Aorta (tissue), 5 donors: ENCODE results near the gene RARB. TPM values are rescaled to one million over a fixed set of nuclear protein-coding genes. Genes with fewer than 3 reads are reported as not detected.
A peak's percentile ranks its signal among the peaks of the same experiment; 100 is the strongest.

ENCODE experiments used
- ATAC-seq: fragments of 200-7000 bp; cut with Tn5 transposase; one replicate; pipeline ENCODE4 v1.9.1; 2022; ENCODE audit warnings: moderate library complexity; ENCODE audit not compliant: low FRiP score
- DNase-seq, 2 donors: peaks; one replicate each; pipeline ENCODE4 v3.0.0-alpha.2; 2020
- H3K27ac ChIP-seq, 2 donors: one replicate each; pipeline ENCODE4 v1.5.1; 2013; ENCODE audit warnings: low read length in 2 of 2, mild to moderate bottlenecking in 2 of 2, moderate library complexity in 2 of 2, control low read depth in 1 of 2, inconsistent platforms in 1 of 2, low read depth in 1 of 2
- H3K27me3 ChIP-seq, 2 donors: one replicate each; pipeline ENCODE4 v1.6.1; 2013; ENCODE audit warnings: control low read depth in 1 of 2, low read length in 1 of 2, mild to moderate bottlenecking in 1 of 2, moderate library complexity in 1 of 2; ENCODE audit not compliant: insufficient read depth in 2 of 2, control insufficient read depth in 1 of 2
- H3K36me3 ChIP-seq, 2 donors: one replicate each; pipeline ENCODE4 v1.6.1; 2013; ENCODE audit warnings: control low read depth in 1 of 2, low read length in 1 of 2, mild to moderate bottlenecking in 1 of 2; ENCODE audit not compliant: insufficient read depth in 2 of 2, control insufficient read depth in 1 of 2
- H3K4me1 ChIP-seq, 2 donors: one replicate each; pipeline ENCODE4 v1.6.1; 2013; ENCODE audit warnings: low read length in 2 of 2, control low read depth in 1 of 2, mild to moderate bottlenecking in 1 of 2, moderate library complexity in 1 of 2; ENCODE audit not compliant: insufficient read depth in 2 of 2, control insufficient read depth in 1 of 2
- H3K4me3 ChIP-seq, 2 donors: one replicate each; pipeline ENCODE4 v1.5.1; 2013; ENCODE audit warnings: low read length in 2 of 2, control low read depth in 1 of 2, mild to moderate bottlenecking in 1 of 2
- H3K9me3 ChIP-seq: one replicate; pipeline ENCODE4 v1.6.1; 2013; ENCODE audit warnings: mild to moderate bottlenecking, low read length; ENCODE audit not compliant: control insufficient read depth
- WGBS, 2 donors: extraction: QIAGEN DNeasy Blood & Tissue Kit; methylation state at CpG; one replicate each; pipeline ENCODE4 v1.1.7; 2013; 5-methylcytosine and 5-hydroxymethylcytosine counted together
- intact Hi-C, 2 donors: fragments of 100-400 bp; cut with DNase I; formaldehyde crosslinking; loops; one replicate each; pipeline versions ENCODE4 v1.14.2 to v1.15.0; 2022
- polyA plus RNA-seq, 2 donors: library from polyadenylated mRNA; stranded (reverse); fragments of 200-250 nt; gene quantifications; one replicate each; pipeline ENCODE4 v1.2.3, GENCODE V29; 2013
- total RNA-seq, 2 donors: library from RNA; stranded (reverse); fragmentation: NEBNext Ultra II Directional; extraction: Animal tissue kit (Norgen Biotek cat#: 25700); gene quantifications; one replicate each; pipeline ENCODE4 v1.2.1, GENCODE V29; 2021
- donor health status: healthy with polysubstance abuse.
- donor health status: Bipolar disorder and iron deficiency.
- donor health status: DM: no; HTN: no; CAD: no.
- donor health status: DM: no; HTN: no; CAD: no.
- donor health status: DM: yes; HTN: yes; CAD: no.

RARB gene
- total and polyA plus RNA-seq, 4 donors, result 1.6 to 7.0 (median 4.4) TPM

GRCh38 chr3:25448750-25449692, 21.0 kb downstream of the RARB start:
- DNase-seq (peak; percentile 85 to 95), ATAC-seq (peak; percentile 90)
- no peaks in the 10 kb centered on the region for H3K36me3 ChIP-seq
- no peak overlapping the region for H3K4me3 ChIP-seq
- intact Hi-C loops, result no loop called here
- no peaks in the 10 kb centered on the region for H3K9me3 ChIP-seq
- H3K27me3 ChIP-seq, result no peaks in the 10 kb centered on the region
- peak overlapping the region in 1 of 2 donors; percentile 41 for H3K27ac ChIP-seq
- no peaks in the 10 kb centered on the region for H3K4me1 ChIP-seq
- 40 to 46% methylated on average over 11 of the region's 11 CpGs for WGBS, 2 donors

- intact Hi-C loops, result no loop called here
- H3K4me1 ChIP-seq, result no peaks in the 10 kb centered on the region
- WGBS, 2 donors, result 95 to 96% methylated on average over 8 of the region's 8 CpGs
- no peaks in the 10 kb centered on the region for H3K36me3 ChIP-seq
- H3K27ac ChIP-seq, result no peak overlapping the region
- ATAC-seq (no peak), DNase-seq (no peak)
- H3K9me3 ChIP-seq, result no peaks in the 10 kb centered on the region
- no peak overlapping the region for H3K4me3 ChIP-seq
- no peaks in the 10 kb centered on the region for H3K27me3 ChIP-seq
Measured at GRCh38 chr3:25449857-25450256, 21.8 kb downstream of the RARB start.

- no peaks in the 10 kb centered on the region for H3K36me3 ChIP-seq
- intact Hi-C loops, result no loop called here
- ATAC-seq, result no peak
- no peak overlapping the region for H3K4me3 ChIP-seq
- H3K27ac ChIP-seq, result no peak overlapping the region
- no peaks in the 10 kb centered on the region for H3K27me3 ChIP-seq
- no peaks in the 10 kb centered on the region for H3K4me1 ChIP-seq
- DNase-seq, result no peak
- 87 to 92% methylated on average over 5 of the region's 5 CpGs for WGBS, 2 donors
- no peaks in the 10 kb centered on the region for H3K9me3 ChIP-seq
Measured at GRCh38 chr3:25452192-25452591, 24.1 kb downstream of the RARB start.

GRCh38 chr3:25452740-25453139, 24.7 kb downstream of the RARB start:
- H3K4me3 ChIP-seq, result no peak overlapping the region
- ATAC-seq (no peak), DNase-seq (no peak)
- no peaks in the 10 kb centered on the region for H3K36me3 ChIP-seq
- no peaks in the 10 kb centered on the region for H3K9me3 ChIP-seq
- no peak overlapping the region for H3K27ac ChIP-seq
- H3K4me1 ChIP-seq, result peaks cover 0 to 4% of the 10 kb centered on the region in 2 donors
- no peaks in the 10 kb centered on the region for H3K27me3 ChIP-seq
- intact Hi-C loops, result no loop called here
- 75% methylated on average over 2 of the region's 2 CpGs for WGBS, 2 donors

- Histone ChIP-seq H3K27ac (peak overlapping the region in 1 of 2 donors; percentile 26), H3K9me3 (no peaks in the 10 kb centered on the region), H3K36me3 (no peaks in the 10 kb centered on the region), H3K4me1 (peaks cover 0 to 4% of the 10 kb centered on the region in 2 donors), H3K27me3 (no peaks in the 10 kb centered on the region), H3K4me3 (peak overlapping the region; percentile 35 to 50)
- ATAC-seq, result no peak
- intact Hi-C loops, result no loop called here
- no peak for DNase-seq
- whole genome bisulfite sequencing, 2 donors, result 7 to 12% methylated on average over 6 of the region's 6 CpGs
Measured at GRCh38 chr3:25453619-25454004, 25.5 kb downstream of the RARB start.

GRCh38 chr3:25454005-25454927, 26.2 kb downstream of the RARB start:
- DNase-seq (no peak), ATAC-seq (no peak)
- 9 to 12% methylated on average over 16 of the region's 16 CpGs for WGBS, 2 donors
- no peaks in the 10 kb centered on the region for H3K9me3 ChIP-seq
- H3K4me3 ChIP-seq, result peak overlapping the region; percentile 35 to 50
- H3K27me3 ChIP-seq, result no peaks in the 10 kb centered on the region
- no peaks in the 10 kb centered on the region for H3K36me3 ChIP-seq
- peak overlapping the region in 1 of 2 donors; percentile 82 for H3K27ac ChIP-seq
- intact Hi-C loops, result no loop called here
- peaks cover 0 to 4% of the 10 kb centered on the region in 2 donors for H3K4me1 ChIP-seq

- intact Hi-C loops, result no loop called here
- Histone ChIP-seq H3K27ac (peak overlapping the region in 1 of 2 donors; percentile 20), H3K4me1 (peaks cover 0 to 4% of the 10 kb centered on the region in 2 donors), H3K36me3 (no peaks in the 10 kb centered on the region), H3K27me3 (no peaks in the 10 kb centered on the region), H3K9me3 (no peaks in the 10 kb centered on the region), H3K4me3 (no peak overlapping the region)
- peak; percentile 56 to 79 for DNase-seq
- WGBS, 2 donors, result 24 to 29% methylated on average over 8 of the region's 8 CpGs
- peak; percentile 80 for ATAC-seq
Measured at GRCh38 chr3:25455441-25456132, 27.5 kb downstream of the RARB start.
